ENCODE results near the gene ADD1. TPM values are rescaled to one million over a fixed set of nuclear protein-coding genes. Genes with fewer than 3 reads are reported as not detected.
"Not testable (repeated sequence)": the region's sequence is repeated elsewhere in the genome, so short reads cannot be mapped to it uniquely, and the experiment has no call there.

The ADD1 gene
- total RNA-seq, 4 donors from 2014 or later, result 253 to 402 (median 311) TPM

DNA sequence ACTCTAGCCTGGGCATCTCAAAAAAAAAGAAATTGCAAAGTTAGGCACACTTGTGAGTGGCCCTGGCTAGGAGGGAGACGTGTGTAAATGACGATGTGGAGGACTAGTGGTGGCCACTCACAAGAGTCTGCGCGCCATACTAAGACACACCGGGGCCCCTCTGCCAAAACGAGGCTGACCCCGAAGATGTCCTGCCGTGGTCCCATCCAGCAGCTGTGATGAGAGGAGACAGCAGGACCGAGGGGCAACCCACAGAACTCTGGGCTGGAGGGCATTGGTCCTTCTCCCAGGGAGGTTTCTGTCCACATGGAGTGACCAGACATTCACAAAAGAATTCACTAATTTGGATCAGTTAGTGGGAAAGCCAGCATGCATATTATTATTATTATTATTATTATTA lies 72.1 kb downstream of the ADD1 start:
- no peak for DNase-seq (ENCODE audit: extremely low spot score)
- no peaks in the 10 kb centered on the region for H3K27me3 ChIP-seq
- TF ChIP-seq, protein P1, sequence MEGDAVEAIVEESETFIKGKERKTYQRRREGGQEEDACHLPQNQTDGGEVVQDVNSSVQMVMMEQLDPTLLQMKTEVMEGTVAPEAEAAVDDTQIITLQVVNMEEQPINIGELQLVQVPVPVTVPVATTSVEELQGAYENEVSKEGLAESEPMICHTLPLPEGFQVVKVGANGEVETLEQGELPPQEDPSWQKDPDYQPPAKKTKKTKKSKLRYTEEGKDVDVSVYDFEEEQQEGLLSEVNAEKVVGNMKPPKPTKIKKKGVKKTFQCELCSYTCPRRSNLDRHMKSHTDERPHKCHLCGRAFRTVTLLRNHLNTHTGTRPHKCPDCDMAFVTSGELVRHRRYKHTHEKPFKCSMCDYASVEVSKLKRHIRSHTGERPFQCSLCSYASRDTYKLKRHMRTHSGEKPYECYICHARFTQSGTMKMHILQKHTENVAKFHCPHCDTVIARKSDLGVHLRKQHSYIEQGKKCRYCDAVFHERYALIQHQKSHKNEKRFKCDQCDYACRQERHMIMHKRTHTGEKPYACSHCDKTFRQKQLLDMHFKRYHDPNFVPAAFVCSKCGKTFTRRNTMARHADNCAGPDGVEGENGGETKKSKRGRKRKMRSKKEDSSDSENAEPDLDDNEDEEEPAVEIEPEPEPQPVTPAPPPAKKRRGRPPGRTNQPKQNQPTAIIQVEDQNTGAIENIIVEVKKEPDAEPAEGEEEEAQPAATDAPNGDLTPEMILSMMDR (IDR thresholded peaks at IDR 0.05), result no peak
- TF ChIP-seq POLR2AphosphoS5 (IDR thresholded peaks at IDR 0.05) (no peak), POLR2A (IDR thresholded peaks at IDR 0.05; ENCODE audit: low read depth) (no peak), EP300 (IDR thresholded peaks at IDR 0.05) (no peak)
- H3K4me1 ChIP-seq, result no peaks in the 10 kb centered on the region
- H3K9me3 ChIP-seq, result no peaks in the 10 kb centered on the region
- no peak overlapping the region for H3K4me3 ChIP-seq
- peaks cover 52 to 93% (median 66%) of the 10 kb centered on the region in 4 donors for H3K36me3 ChIP-seq
- 70% methylated on average over 2 of the region's 9 CpGs for WGBS
- intact Hi-C loops (cut with DNase I), result no loop called here
- H3K27ac ChIP-seq (replicated peaks in 1 of 4), result no peak overlapping the region

DNA sequence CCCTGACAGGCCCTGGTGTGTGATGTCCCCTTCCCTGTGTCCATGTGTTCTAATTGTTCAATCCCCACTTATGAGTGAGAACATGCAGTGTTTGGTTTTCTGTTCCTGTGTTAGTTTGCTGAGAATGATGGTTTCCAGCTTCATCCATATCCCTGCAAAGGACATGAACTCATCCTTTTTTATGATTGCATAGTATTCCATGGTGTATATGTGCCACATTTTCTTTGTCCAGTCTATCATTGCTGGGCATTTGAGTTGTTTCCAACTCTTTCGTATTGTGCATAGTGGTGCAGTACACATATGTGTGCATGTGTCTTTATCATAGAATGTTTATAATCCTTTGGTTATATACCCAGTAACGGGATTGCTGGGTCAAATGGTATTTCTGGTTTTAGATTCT lies 73.1 kb downstream of the ADD1 start:
- H3K4me1 ChIP-seq; intact Hi-C loops (cut with DNase I); H3K27ac ChIP-seq (replicated peaks in 1 of 4); H3K27me3 ChIP-seq; H3K9me3 ChIP-seq; DNase-seq (ENCODE audit: extremely low spot score); H3K4me3 ChIP-seq: not testable (repeated sequence)
- WGBS, result 98% methylated on average over 2 of the region's 2 CpGs
- peaks cover 47 to 86% (median 57%) of the 10 kb centered on the region in 4 donors for H3K36me3 ChIP-seq

DNA sequence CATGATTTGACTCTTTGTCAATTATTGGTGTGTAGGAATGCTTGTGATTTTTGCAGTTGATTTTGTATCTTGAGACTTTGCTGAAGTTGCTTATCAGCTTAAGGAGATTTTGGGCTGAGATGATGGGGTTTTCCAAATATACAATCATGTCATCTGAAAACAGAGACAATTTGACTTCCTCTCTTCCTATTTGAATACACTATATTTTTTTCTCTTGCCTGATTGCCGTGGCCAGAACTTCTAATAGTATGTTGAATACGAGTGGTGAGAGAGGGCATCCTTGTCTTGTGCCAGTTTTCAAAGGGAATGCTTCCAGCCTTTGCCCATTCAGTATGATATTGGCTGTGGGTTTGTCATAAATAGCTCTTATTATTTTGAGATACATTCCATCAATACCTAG lies 74.7 kb downstream of the ADD1 start:
- Histone ChIP-seq H3K36me3 (peaks cover 36 to 86% (median 56%) of the 10 kb centered on the region in 4 donors), H3K4me1 (peaks cover 0 to 12% (median 3%) of the 10 kb centered on the region in 4 donors)
- H3K27ac ChIP-seq (replicated peaks in 1 of 4); H3K9me3 ChIP-seq; DNase-seq (ENCODE audit: extremely low spot score); intact Hi-C loops (cut with DNase I); H3K27me3 ChIP-seq; H3K4me3 ChIP-seq: not testable (repeated sequence)
- 87% methylated on average over 2 of the region's 2 CpGs for WGBS

DNA sequence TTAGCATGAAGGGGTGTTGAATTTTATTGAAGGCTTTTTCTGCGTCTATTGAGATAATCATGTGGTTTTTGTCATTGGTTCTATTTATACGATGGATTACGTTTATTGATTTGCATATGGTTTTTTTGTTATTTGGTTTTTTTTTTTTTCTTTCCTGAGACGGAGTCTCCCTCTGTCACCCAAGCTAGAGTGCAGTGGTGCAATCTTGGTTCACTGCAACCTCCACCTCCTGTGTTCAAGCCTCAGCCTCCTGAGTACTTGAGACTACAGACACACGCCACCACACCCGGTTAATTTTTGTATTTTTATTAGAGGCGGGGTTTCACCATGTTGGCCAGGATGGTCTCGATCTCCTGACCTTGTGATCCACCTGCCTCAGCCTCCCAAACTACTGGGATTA lies 75.1 kb downstream of the ADD1 start:
- 98% methylated on average over 8 of the region's 8 CpGs for WGBS
- H3K4me3 ChIP-seq; H3K9me3 ChIP-seq; intact Hi-C loops (cut with DNase I); DNase-seq (ENCODE audit: extremely low spot score); H3K27ac ChIP-seq (replicated peaks in 1 of 4); H3K27me3 ChIP-seq: not testable (repeated sequence)
- H3K4me1 ChIP-seq, result peaks cover 0 to 14% (median 4%) of the 10 kb centered on the region in 4 donors
- H3K36me3 ChIP-seq, result peaks cover 40 to 86% (median 57%) of the 10 kb centered on the region in 4 donors

DNA sequence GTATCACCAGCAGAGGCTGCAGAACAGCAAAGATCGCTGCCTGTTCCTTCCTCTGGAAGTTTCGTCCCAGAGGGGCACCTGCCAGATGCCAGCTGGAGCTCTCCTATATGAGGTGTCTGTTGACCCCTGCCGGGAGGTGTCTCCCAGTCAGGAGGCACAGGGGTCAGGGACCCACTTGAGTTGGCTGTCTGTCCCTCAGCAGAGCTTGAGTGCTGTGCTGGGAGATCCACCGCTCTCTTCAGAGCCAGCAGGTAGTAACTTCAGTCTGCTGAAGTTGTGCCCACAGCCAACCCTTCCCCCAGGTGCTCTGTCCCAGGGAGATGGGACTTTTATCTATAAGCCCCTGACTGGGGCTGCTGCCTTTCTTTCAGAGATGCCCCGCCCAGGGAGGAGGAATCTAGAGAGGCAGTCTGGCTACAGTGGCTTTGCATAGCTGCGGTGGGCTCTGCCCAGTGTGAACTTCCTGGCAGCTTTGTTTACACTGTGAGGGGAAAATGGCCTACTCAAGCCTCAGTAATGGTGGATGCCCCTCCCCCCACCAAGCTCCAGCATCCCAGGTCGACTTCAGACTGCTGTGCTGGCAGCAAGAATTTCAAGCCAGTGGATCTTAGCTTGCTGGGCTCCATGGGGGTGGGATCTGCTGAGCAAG lies 78.9 kb downstream of the ADD1 start:
- H3K27ac ChIP-seq (replicated peaks in 1 of 4); H3K4me3 ChIP-seq; DNase-seq (ENCODE audit: extremely low spot score); intact Hi-C loops (cut with DNase I); H3K27me3 ChIP-seq; H3K9me3 ChIP-seq: not testable (repeated sequence)
- H3K36me3 ChIP-seq, result peaks cover 24 to 88% (median 58%) of the 10 kb centered on the region in 4 donors
- WGBS, result 54% methylated on average over 6 of the region's 7 CpGs
- peaks cover 0 to 14% (median 4%) of the 10 kb centered on the region in 4 donors for H3K4me1 ChIP-seq

DNA sequence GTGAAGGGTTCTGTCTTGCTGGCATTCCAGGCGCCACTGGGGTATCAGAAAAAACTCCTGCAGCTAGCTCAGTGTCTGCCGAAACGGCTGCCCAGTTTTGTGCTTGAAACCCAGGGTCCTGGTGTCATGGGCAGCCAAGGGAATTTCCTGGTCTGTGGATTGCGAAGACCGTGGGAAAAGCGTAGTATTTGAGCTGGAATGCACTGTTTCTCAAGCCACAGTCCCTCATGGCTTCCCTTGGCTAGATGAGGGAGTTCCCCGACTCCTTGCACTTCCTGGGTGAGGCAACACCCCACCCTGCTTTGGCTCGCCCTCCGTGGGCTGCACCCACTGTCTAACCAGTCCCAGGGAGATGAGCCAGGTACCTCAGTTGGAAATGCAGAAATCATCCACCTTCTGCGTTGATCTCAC lies 79.5 kb downstream of the ADD1 start:
- WGBS, result 89% methylated on average over 7 of the region's 10 CpGs
- Histone ChIP-seq H3K9me3 (no peaks in the 10 kb centered on the region), H3K36me3 (peaks cover 24 to 88% (median 63%) of the 10 kb centered on the region in 4 donors), H3K4me1 (peaks cover 0 to 14% (median 4%) of the 10 kb centered on the region in 4 donors), H3K27me3 (no peaks in the 10 kb centered on the region), H3K4me3 (no peak overlapping the region), H3K27ac (replicated peaks in 1 of 4) (no peak overlapping the region)
- TF ChIP-seq POLR2AphosphoS5 (IDR thresholded peaks at IDR 0.05) (no peak), EP300 (IDR thresholded peaks at IDR 0.05) (no peak), POLR2A (IDR thresholded peaks at IDR 0.05; ENCODE audit: low read depth) (no peak)
- TF ChIP-seq, protein P1 (IDR thresholded peaks at IDR 0.05), result no peak
- no peak for DNase-seq (ENCODE audit: extremely low spot score)
- intact Hi-C loops (cut with DNase I), result no loop called here

DNA sequence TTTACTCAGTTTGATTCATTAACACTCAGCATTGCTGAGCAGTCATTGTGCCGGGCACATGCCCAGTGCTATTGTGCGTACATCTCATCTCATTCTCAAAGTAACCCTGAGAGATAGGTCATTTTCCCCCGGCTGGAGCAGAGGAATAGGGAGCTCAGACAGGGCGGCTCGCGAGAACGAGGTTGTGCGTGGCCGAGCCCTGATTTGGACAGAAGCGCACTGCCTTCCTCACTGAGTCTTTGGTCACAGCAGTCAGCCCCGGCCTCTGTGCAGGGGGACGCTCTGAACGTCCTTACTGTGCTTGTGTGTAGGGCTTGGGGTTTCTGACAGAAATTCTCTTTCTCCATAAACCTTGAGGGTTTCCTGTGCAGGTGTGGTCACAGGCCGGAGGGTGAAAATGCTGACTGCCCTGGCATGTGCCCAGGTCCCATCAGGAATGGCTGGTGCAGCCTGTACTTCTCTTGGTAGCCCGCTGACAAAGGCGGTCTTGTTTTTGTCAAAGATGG lies 80.1 kb downstream of the ADD1 start:
- no peaks in the 10 kb centered on the region for H3K9me3 ChIP-seq
- peaks cover 29 to 91% (median 69%) of the 10 kb centered on the region in 4 donors for H3K36me3 ChIP-seq
- intact Hi-C loops (cut with DNase I), result no loop called here
- H3K4me3 ChIP-seq, result no peak overlapping the region
- WGBS, result 93% methylated on average over 16 of the region's 16 CpGs
- H3K27me3 ChIP-seq, result no peaks in the 10 kb centered on the region
- peaks cover 0 to 14% (median 4%) of the 10 kb centered on the region in 4 donors for H3K4me1 ChIP-seq
- no peak overlapping the region for H3K27ac ChIP-seq (replicated peaks in 1 of 4)
- no peak for DNase-seq (ENCODE audit: extremely low spot score)
- TF ChIP-seq, protein P1 (IDR thresholded peaks at IDR 0.05), result no peak
- TF ChIP-seq POLR2A (IDR thresholded peaks at IDR 0.05; ENCODE audit: low read depth) (no peak), POLR2AphosphoS5 (IDR thresholded peaks at IDR 0.05) (no peak), EP300 (IDR thresholded peaks at IDR 0.05) (no peak)
